GM12878 (cell line): ENCODE data around the gene TRPV6. TPM values are rescaled to one million over a fixed set of nuclear protein-coding genes. Genes with fewer than 3 reads are reported as not detected.

Experiments used
- ATAC-seq: fragments of 200-7000 bp; cut with Tn5 transposase; 3 replicates; pipeline ENCODE4 v1.9.1; 2020; ENCODE audit warnings: mild to moderate bottlenecking, moderate library complexity
- BruUV-seq: library from RNA; stranded (reverse); fragments of 400-500 nt; replicated peaks from 2 replicates; lab custom pipeline; 2021; lab: Mats Ljungman, UMichigan
- CTCF ChIA-PET: fragments of 300-600 bp; sonication (Branson Sonifier 250); formaldehyde crosslinking; extraction: SDS; loops from one replicate; lab custom pipeline; 2021; ENCODE audit warnings: inconsistent platforms; lab: Yijun Ruan, JAX
- POLR2A ChIA-PET: fragments of 350-600 bp; formaldehyde crosslinking; extraction: SDS; loops from one replicate; lab custom pipeline; 2021; ENCODE audit warnings: inconsistent platforms; lab: Charles Lee
- RAD21 ChIA-PET: fragments of 300-600 bp; sonication (Branson Sonifier 250); formaldehyde crosslinking; loops from one replicate; lab custom pipeline; 2023; ENCODE audit warnings: antibody characterized with exemption; ENCODE audit not compliant: unreplicated experiment; lab: Charles Lee
- SMC1A ChIA-PET: fragments of 300-600 bp; sonication (Branson Sonifier 250); formaldehyde crosslinking; loops from one replicate; lab custom pipeline; 2023; ENCODE audit not compliant: unreplicated experiment, uncharacterized antibody; lab: Charles Lee
- DNase-seq: peaks from one replicate; pipeline ENCODE4 v3.0.0-alpha.2; 2011; ENCODE audit warnings: low read depth, low spot score
- FAIRE-seq: peaks from 3 replicates; lab custom pipeline; 2011; peaks lifted over from hg19 to GRCh38; lab: Jason Lieb, UNC
- H2AFZ ChIP-seq: 2 replicates; pipeline ENCODE4 v1.6.0; 2011; ENCODE audit warnings: low read depth, low read length, control low read depth; ENCODE audit not compliant: control insufficient read depth
- H3K27ac ChIP-seq: 2 replicates; pipeline ENCODE4 v1.5.1; 2011; ENCODE audit warnings: control low read depth; ENCODE audit not compliant: control insufficient read depth, insufficient read depth
- H3K27me3 ChIP-seq, 2 experiments: replicated peaks in 1 of 2; 2 replicates each; pipeline versions ENCODE4 v1.6.0 to v1.6.1; 2011; ENCODE audit warnings: low read length in 1 of 2; ENCODE audit not compliant: control insufficient read depth in 2 of 2, insufficient read depth in 2 of 2
- H3K36me3 ChIP-seq, 2 experiments: 2 replicates each; pipeline ENCODE4 v1.5.1; 2011; ENCODE audit warnings: low read length in 1 of 2; ENCODE audit not compliant: control insufficient read depth in 2 of 2, insufficient read depth in 2 of 2
- H3K4me1 ChIP-seq: 2 replicates; pipeline ENCODE4 v1.6.1; 2011; ENCODE audit warnings: mild to moderate bottlenecking, low read length, moderate library complexity, mixed read lengths; ENCODE audit not compliant: control insufficient read depth, insufficient read depth
- H3K4me2 ChIP-seq: 2 replicates; pipeline ENCODE4 v1.6.0; 2011; ENCODE audit warnings: control low read depth; ENCODE audit not compliant: control insufficient read depth, insufficient read depth
- H3K4me3 ChIP-seq: fragments of 200-600 bp; sonication (generic); 2 replicates; pipeline ENCODE4 v1.5.1; 2016
- H3K79me2 ChIP-seq: 2 replicates; pipeline ENCODE4 v1.6.0; 2011; ENCODE audit warnings: low read length; ENCODE audit not compliant: control insufficient read depth, insufficient read depth
- H3K9ac ChIP-seq: 2 replicates; pipeline ENCODE4 v1.8.0; 2011; ENCODE audit warnings: low read length, control low read depth, mixed read lengths; ENCODE audit not compliant: control insufficient read depth, insufficient read depth
- H3K9me3 ChIP-seq: replicated peaks from 3 replicates; pipeline ENCODE4 v1.5.1; 2011; ENCODE audit warnings: mild to moderate bottlenecking, low read length; ENCODE audit not compliant: control insufficient read depth, insufficient read depth
- H4K20me1 ChIP-seq: 2 replicates; pipeline ENCODE4 v1.6.0; 2011; ENCODE audit not compliant: control insufficient read depth, insufficient read depth
- BACH1 ChIP-seq: fragments of 450-650 bp; IDR thresholded peaks from 2 replicates; pipeline ENCODE4 v1.6.1; 2017; ENCODE audit warnings: mild to moderate bottlenecking, borderline replicate concordance
- CUX1 ChIP-seq: IDR thresholded peaks from 2 replicates; pipeline ENCODE4 v1.6.1; 2012; ENCODE audit warnings: improper control_type of control experiment, low read depth, low read length; ENCODE audit not compliant: insufficient replicate concordance
- FOS ChIP-seq: IDR thresholded peaks from 3 replicates; pipeline ENCODE4 v1.6.1; 2011; ENCODE audit warnings: borderline replicate concordance; ENCODE audit not compliant: insufficient read length; ENCODE audit errors: extremely low read depth
- FOXK2 ChIP-seq: fragments of 450-650 bp; IDR thresholded peaks from 2 replicates; pipeline ENCODE4 v1.6.1; 2017; ENCODE audit warnings: mild to moderate bottlenecking, moderate library complexity
- ZNF217 ChIP-seq: fragments of 450-650 bp; IDR thresholded peaks from 2 replicates; pipeline ENCODE4 v1.6.1; 2017; ENCODE audit warnings: antibody characterized with exemption, mild to moderate bottlenecking
- WGBS: methylation state at CpG from one replicate; pipeline ENCODE4 v1.1.6; 2016; ENCODE audit warnings: low lambda C conversion rate; ENCODE audit not compliant: insufficient replicate concordance, insufficient coverage; ENCODE audit errors: missing lambda C conversion rate; 5-methylcytosine and 5-hydroxymethylcytosine counted together
- in situ Hi-C: fragments of 300-500 bp; cut with MboI; formaldehyde crosslinking; loops from 9 replicates; pipeline ENCODE4 v1.14.3; 2018; ENCODE audit warnings: mixed read lengths
- intact Hi-C: fragments of 100-400 bp; cut with micrococcal nuclease; formaldehyde crosslinking; loops from one replicate; pipeline ENCODE4 v1.14.2; 2022; ENCODE audit not compliant: unreplicated experiment
- polyA plus RNA-seq, 11 experiments: library from polyadenylated mRNA; depleted of rRNA in 4 of 11; unstranded in 6 of 11; stranded (reverse) in 5 of 11; fragments of >200 nt; fragmentation: Nextera tagmentation in 4 of 11; fragmentation: Illumina TruSeq in 1 of 11; extraction: Ambion mirVana in 4 of 11; extraction: Trizol in 1 of 11; gene quantifications; 1 replicate in 1 of 11; 2 replicates in 10 of 11; pipeline versions ENCODE4 v1.2.1 to v1.2.3, GENCODE V29; 2011 to 2016; ENCODE audit warnings: inconsistent platforms in 2 of 11, missing spikeins in 2 of 11, low read depth in 1 of 11
- total RNA-seq, 4 experiments: library from RNA; depleted of rRNA in 3 of 4; stranded (reverse); fragments of >200 nt in 3 of 4; fragmentation: Illumina TruSeq in 1 of 4; extraction: Trizol in 1 of 4; gene quantifications; 2 replicates each; pipeline versions ENCODE4 v1.2.1 to v1.2.3, GENCODE V29; 2013 to 2021

Gene TRPV6
- total and polyA plus RNA-seq, 10 of the 15 experiments (the other 5 are each of a cell fraction or from before 2014, with no cell fraction given): not detected

DNA sequence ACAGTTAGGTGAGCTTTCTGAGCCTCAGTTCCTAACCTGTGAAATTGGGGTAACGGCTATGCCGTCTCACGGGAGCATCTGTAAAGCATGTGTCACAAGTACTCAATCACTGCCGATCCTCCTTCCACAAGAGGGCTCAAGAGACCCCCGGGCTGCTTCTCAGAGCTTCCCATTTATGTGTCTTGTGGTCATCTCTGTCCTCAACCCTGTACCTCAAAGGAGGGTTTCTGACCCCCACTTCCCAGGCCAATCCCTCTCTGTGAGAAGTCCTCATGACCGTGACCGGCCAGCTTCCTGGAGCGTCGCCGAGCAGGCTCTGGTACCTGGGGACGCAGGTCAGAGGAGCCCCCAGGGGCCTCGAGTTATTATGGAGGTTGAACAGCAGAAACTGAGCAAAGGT lies 48.5 kb upstream of the TRPV6 start:
- Histone ChIP-seq H4K20me1 (no peaks in the 10 kb centered on the region), H3K4me3 (no peak overlapping the region), H3K9me3 (no peaks in the 10 kb centered on the region), H3K27ac (no peak overlapping the region), H3K79me2 (no peaks in the 10 kb centered on the region), H3K27me3 (no peaks in the 10 kb centered on the region; a peak in 2 of 4 replicates), H3K36me3 (no peaks in the 10 kb centered on the region), H3K4me1 (no peaks in the 10 kb centered on the region), H2AFZ (no peak overlapping the region), H3K9ac (no peak overlapping the region), H3K4me2 (no peak overlapping the region)
- CTCF ChIA-PET: interaction anchor here (1.2 to 1.3 kb wide), 2 partner anchors 53 to 61 kb away, joined by 3 to 4 read pairs; no protein-coding TSS in a partner anchor
- in situ Hi-C loops (no loop called here), intact Hi-C loops (no loop called here)
- BruUV-seq: no TSS peak
- POLR2A ChIA-PET: no interaction called here
- no peak for ATAC-seq
- RAD21 ChIA-PET: no interaction called here
- TF ChIP-seq FOS (no peak), ZNF217 (no peak), CUX1 (no peak), FOXK2 (no peak), BACH1 (no peak)
- no peak for FAIRE-seq
- WGBS: 25% methylated on average over 12 of the region's 12 CpGs
- no peak for DNase-seq
- SMC1A ChIA-PET: no interaction called here
